Skeletal muscle satellite cell (primary cell): Measurements from ENCODE around the gene KDM4C.

Experiments
- H3K27me3 ChIP-seq: 2 replicates; pipeline ENCODE4 v1.7.0; 2013; ENCODE audit warnings: low read length; ENCODE audit not compliant: control insufficient read depth, insufficient read depth
- H3K36me3 ChIP-seq: 2 replicates; pipeline ENCODE4 v1.7.0; 2013; ENCODE audit warnings: mild to moderate bottlenecking, control low read depth, low read length; ENCODE audit not compliant: insufficient read depth
- H3K4me1 ChIP-seq: 2 replicates; pipeline ENCODE4 v1.7.0; 2013; ENCODE audit warnings: low read length; ENCODE audit not compliant: control insufficient read depth, insufficient read depth
- H3K4me2 ChIP-seq: 2 replicates; pipeline ENCODE4 v1.7.0; 2013; ENCODE audit warnings: mild to moderate bottlenecking, low read length
- H3K4me3 ChIP-seq: 2 replicates; pipeline ENCODE4 v1.7.0; 2013; ENCODE audit warnings: low read length
- H3K9ac ChIP-seq: 2 replicates; pipeline ENCODE4 v1.7.0; 2013; ENCODE audit warnings: mild to moderate bottlenecking, low read depth, low read length, moderate library complexity
- H3K9me3 ChIP-seq: replicated peaks from 2 replicates; pipeline ENCODE4 v1.7.0; 2013; ENCODE audit warnings: mild to moderate bottlenecking, control low read depth, low read length

Gene KDM4C

DNA sequence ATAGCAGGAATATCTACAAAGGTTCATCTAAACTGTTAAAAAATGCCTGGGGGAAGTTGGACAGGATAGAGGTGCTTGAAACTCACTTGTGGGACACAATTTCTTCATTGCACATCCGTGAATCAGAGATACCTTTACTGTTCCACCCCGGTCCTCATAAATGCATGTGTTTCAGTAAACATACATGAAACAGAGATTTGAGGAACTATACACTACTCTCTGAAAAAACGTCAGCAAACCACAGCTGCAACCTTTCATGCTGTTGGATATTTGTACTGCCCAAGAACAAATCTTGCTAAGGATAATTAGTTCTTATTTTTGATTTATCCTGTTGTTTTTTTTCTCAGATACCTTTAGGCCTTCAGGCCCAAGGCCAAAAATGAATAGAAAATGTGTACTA lies 337.3 kb downstream of the KDM4C start:
- Histone ChIP-seq H3K4me2 (no peak overlapping the region), H3K9me3 (no peaks in the 10 kb centered on the region), H3K4me1 (peaks cover 13% of the 10 kb centered on the region), H3K9ac (no peak overlapping the region), H3K4me3 (no peak overlapping the region), H3K36me3 (no peaks in the 10 kb centered on the region), H3K27me3 (no peaks in the 10 kb centered on the region)

DNA sequence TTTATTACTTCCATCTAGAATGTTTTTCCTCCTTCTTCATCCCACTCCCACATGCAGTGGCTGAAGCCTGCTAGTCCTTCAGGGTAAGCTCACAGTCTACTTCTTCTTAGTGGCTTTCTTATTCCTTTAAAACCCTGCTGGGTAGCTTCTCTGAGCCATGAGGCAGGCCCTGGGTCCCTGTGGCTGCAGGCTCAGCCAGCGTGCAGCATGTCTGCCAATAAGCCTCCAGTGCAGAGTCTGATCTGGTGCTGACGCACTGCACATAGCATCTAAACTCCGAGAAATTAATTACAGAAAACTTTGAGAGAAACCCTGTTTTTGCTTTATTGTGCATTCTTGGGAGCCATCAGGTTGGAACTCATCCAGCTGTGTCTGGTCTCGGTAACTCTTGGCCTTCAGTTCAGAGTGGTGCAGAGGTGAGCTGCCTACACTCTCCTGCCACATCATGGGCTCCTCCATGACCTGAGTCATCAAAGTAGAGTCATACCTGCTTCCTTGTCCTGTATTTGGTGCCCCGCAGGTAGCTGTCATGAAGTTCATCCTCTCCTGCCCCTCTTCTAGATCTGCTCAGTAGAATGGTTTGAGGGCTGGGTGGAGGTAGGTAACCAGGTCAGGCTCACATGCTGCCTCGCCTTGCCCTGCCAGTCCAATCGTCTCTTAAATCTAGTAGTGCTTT lies 339.4 kb downstream of the KDM4C start:
- H3K9me3 ChIP-seq: no peaks in the 10 kb centered on the region
- H3K36me3 ChIP-seq: no peaks in the 10 kb centered on the region
- peaks cover 13% of the 10 kb centered on the region for H3K4me1 ChIP-seq
- no peak overlapping the region for H3K4me2 ChIP-seq
- H3K27me3 ChIP-seq: no peaks in the 10 kb centered on the region
- H3K9ac ChIP-seq: no peak overlapping the region
- H3K4me3 ChIP-seq: no peak overlapping the region

DNA sequence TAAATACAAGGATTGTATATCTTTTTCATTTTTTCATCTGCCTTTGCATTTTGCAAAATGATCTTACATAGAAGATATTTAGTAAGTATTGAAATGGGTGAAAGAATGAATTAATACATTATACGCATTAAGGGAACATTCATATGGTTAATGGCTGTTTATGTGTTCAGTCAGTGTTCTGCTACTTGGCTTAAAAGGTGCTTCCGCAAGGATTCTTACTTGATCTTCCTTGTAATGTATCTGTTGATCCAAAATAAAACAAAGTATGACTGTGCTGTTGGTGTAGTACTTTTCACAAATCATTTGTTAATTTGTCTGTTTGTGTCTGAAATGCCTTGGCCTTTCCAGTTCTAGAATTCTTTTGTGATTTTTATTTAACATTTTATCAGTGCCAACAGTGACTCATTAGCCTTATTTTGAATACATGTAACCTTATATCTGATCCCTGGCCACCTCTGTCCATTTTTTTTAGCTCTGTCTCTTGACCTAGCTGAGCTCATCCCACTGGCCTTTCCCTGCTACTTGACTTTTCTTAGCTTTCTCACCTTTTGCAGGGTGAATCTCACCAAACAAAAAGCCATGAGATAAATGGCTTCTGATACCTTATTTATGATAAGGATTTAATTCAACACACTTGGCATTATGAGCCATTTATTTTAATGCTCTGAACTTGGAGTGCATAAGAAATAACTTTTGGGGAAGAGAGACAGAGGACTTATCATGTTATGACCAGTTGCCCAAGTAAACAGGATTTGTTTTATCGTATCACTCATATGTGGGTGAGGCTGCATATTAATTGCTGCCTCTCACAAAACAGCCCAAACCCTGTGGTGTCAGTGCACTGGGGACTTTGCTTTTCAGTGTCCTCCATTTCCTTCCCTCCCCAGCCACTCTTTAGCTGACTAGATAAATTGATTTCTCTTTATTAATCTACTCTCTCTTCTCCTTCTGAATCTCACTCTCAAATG lies 340.3 kb downstream of the KDM4C start:
- no peak overlapping the region for H3K9ac ChIP-seq
- no peak overlapping the region for H3K4me3 ChIP-seq
- H3K4me2 ChIP-seq: no peak overlapping the region
- peaks cover 13% of the 10 kb centered on the region for H3K4me1 ChIP-seq
- no peaks in the 10 kb centered on the region for H3K36me3 ChIP-seq
- H3K9me3 ChIP-seq: no peaks in the 10 kb centered on the region
- H3K27me3 ChIP-seq: no peaks in the 10 kb centered on the region

DNA sequence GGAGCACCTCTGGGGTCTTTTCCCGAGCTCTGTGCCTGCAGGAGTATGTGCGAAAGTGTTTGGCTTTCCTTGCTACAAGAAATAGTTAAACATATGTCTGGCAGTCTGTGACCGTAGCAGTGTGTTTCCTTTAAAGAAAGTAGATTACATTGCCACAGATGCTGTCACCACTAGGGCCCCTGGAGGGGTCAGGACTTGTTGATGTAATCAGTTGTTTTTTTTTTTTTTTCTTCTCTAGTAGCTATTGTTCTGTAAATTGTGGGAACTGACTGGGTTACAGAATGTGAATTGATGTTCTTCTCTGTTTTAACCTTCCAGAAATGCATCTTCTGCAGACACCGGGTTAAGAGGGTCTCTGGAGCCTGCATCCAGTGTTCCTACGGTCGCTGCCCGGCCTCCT lies 345.6 kb downstream of the KDM4C start:
- Histone ChIP-seq H3K4me2 (no peak overlapping the region), H3K9ac (no peak overlapping the region), H3K27me3 (no peaks in the 10 kb centered on the region), H3K4me1 (peaks cover 2% of the 10 kb centered on the region), H3K9me3 (no peaks in the 10 kb centered on the region), H3K36me3 (peaks cover 11% of the 10 kb centered on the region), H3K4me3 (no peak overlapping the region)

DNA sequence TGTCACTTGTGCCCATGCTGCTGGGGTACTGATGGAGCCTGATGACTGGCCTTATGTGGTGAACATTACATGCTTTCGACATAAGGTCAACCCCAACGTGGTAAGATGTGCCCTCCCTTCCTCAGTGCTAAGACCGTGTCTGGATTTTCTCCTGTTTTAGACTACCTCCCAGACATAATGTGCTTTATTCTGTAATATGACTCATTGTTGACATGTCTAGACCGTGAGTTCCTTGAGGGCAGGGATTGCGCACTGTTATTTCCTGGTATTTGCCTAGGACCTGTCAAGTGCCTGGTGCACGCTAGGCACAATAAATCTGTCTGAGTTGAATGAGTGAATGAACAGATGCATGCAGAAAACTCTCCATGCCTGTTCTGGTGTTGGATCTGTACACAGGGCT lies 346.0 kb downstream of the KDM4C start:
- H3K4me1 ChIP-seq: no peaks in the 10 kb centered on the region
- peaks cover 11% of the 10 kb centered on the region for H3K36me3 ChIP-seq
- H3K9ac ChIP-seq: no peak overlapping the region
- H3K4me3 ChIP-seq: no peak overlapping the region
- H3K4me2 ChIP-seq: no peak overlapping the region
- no peaks in the 10 kb centered on the region for H3K9me3 ChIP-seq
- H3K27me3 ChIP-seq: no peaks in the 10 kb centered on the region

DNA sequence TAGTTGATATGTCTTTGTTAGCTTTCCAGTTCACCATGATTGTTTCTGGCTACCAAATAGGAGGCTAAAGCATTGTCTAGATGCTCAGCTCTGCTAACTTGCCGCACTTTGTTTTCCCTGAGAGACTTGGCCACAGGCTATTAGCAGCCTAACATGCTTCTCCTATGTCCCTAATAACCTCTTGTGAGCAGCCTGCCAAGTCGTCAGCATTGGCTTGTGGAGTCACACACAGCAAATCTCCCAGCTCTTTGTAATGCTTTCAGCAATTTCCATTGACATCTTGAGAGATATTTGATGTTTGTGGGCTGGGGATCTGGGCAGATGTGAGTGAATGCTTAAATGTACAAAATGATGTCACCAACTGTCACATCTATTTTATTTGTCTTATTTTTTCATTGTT lies 346.9 kb downstream of the KDM4C start:
- Histone ChIP-seq H3K9ac (no peak overlapping the region), H3K36me3 (peaks cover 11% of the 10 kb centered on the region), H3K4me2 (no peak overlapping the region), H3K9me3 (no peaks in the 10 kb centered on the region), H3K27me3 (no peaks in the 10 kb centered on the region), H3K4me1 (no peaks in the 10 kb centered on the region), H3K4me3 (no peak overlapping the region)

DNA sequence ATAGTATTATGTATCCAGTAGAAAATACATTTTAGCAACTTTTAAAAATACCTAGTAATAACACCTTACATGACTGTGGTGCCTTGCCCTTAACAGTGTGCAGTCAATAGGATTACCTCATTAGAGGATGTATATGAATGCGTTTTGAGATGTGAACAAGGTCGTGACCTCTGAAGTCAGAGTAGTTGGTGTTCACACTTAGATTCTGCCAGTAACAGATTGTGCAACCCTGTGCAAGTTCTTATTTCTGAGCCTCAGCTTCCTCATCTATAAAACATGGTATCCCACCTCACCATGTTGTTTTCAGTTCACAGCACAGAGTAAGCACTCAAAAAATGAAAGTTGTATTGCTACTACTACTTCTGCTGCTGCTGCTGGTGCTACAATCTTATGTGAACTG lies 347.3 kb downstream of the KDM4C start:
- H3K27me3 ChIP-seq: no peaks in the 10 kb centered on the region
- H3K4me3 ChIP-seq: no peak overlapping the region
- H3K36me3 ChIP-seq: peaks cover 11% of the 10 kb centered on the region
- no peak overlapping the region for H3K4me2 ChIP-seq
- H3K9me3 ChIP-seq: no peaks in the 10 kb centered on the region
- no peak overlapping the region for H3K9ac ChIP-seq
- no peaks in the 10 kb centered on the region for H3K4me1 ChIP-seq

DNA sequence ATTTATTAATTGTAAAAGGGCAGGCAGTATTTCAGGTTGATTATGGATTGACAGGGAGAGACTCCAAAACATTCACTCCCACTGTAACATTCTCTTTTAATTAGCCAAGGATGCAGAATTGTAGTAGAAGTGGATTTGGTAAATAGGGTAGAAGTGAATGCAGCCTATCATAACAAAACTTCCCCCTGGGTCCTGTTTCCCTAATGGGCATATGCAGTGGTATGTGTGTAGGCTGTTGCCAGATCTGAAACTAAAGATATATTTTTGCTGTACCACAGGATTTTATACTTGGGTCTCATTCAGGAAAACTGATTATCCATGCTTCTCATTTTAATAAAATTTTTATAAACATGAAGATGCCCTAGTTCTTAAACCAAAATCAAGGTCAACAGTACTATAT lies 351.2 kb downstream of the KDM4C start:
- Histone ChIP-seq H3K9me3 (no peaks in the 10 kb centered on the region), H3K36me3 (peaks cover 8% of the 10 kb centered on the region)

DNA sequence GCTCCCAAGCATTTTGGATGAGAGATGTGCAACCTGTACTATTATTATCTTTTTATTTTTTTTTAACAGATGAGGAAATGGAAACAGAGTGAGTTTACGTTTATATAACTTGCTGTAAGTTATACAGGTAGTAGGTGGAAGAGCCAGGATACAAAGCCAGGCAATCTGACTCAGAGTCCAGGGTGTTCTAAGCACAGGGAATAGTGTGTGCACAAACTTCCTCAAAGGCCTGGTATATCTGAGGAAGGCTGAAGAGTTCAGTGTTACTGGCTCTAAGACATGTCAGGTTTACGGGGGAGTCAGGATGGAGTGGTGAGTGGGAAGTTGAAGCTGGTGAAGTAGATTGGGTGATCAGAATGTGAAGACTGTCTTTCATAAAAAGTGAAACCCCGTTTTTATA lies 353.6 kb downstream of the KDM4C start:
- no peaks in the 10 kb centered on the region for H3K36me3 ChIP-seq
- no peak overlapping the region for H3K4me3 ChIP-seq
- no peaks in the 10 kb centered on the region for H3K27me3 ChIP-seq
- H3K9me3 ChIP-seq: no peaks in the 10 kb centered on the region
- no peaks in the 10 kb centered on the region for H3K4me1 ChIP-seq
- H3K4me2 ChIP-seq: no peak overlapping the region
- H3K9ac ChIP-seq: no peak overlapping the region

More for the DNA sequence above, 351.2 kb downstream of the KDM4C start:
- Histone ChIP-seq H3K9ac (no peak overlapping the region), H3K27me3 (no peaks in the 10 kb centered on the region), H3K4me1 (no peaks in the 10 kb centered on the region), H3K4me2 (no peak overlapping the region), H3K4me3 (no peak overlapping the region)

DNA sequence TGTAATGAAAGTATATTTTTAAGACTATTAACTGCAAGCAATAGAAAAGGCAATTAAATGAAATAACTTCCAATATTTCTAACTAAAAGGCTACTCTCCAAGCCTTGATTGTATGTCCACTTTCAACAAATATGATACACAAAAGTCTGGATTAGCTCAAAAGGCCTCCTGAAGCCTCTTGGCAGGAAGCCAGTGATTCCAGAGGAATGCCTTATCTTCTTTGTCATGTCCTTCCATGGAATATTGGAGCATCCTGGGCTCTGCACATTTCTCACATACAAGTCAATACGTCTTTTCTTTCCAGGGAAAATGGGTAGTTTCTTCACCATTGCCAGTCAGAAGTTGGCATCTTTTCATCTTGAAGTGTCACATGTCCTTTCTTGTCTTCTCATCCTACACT lies 357.8 kb downstream of the KDM4C start:
- Histone ChIP-seq H3K4me2 (no peak overlapping the region), H3K4me1 (no peaks in the 10 kb centered on the region), H3K9ac (no peak overlapping the region), H3K27me3 (no peaks in the 10 kb centered on the region), H3K9me3 (no peaks in the 10 kb centered on the region), H3K36me3 (no peaks in the 10 kb centered on the region), H3K4me3 (no peak overlapping the region)

DNA sequence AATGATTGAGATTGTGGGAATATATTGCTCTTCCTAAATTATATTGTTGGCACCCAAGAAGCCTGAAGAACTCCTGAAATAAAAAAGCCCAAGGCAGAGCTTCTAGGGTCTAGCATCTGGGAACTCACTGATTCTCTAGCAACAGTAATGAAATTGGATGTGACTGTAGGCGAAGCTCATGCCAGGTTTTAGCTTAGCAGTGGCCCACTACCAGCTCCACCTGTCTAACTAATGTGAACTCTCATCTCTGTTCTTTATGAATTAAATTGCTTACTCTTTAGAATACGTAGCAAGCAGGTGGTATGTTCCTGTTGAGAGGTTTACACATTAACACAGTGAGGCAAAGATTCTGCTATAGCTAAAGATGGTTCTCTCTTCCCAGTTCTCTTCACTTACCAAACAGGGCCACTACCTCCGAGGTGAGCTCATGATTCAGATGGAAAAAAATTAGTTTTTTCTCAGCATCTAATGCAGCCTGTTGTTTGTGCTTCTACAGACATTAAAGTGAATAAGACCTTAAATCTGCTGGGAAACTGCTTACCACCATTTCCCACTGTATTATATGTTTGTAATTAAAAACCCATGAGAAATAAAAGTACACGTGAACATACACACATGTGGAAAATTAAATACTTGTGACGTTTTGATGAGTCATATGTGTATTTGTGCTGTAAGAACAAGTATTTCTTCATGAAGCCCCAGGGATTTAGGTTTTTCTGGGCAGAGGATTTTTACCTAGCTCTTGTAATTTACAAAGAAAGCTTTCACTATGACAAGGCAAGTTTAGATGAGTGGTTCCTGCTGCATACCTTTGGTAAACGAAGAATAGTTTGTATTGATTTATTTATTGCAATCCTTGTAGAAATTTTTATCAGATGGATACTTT lies 360.1 kb downstream of the KDM4C start:
- H3K4me2 ChIP-seq: no peak overlapping the region
- no peaks in the 10 kb centered on the region for H3K36me3 ChIP-seq
- no peaks in the 10 kb centered on the region for H3K4me1 ChIP-seq
- H3K9ac ChIP-seq: no peak overlapping the region
- H3K4me3 ChIP-seq: no peak overlapping the region
- H3K27me3 ChIP-seq: no peaks in the 10 kb centered on the region
- H3K9me3 ChIP-seq: no peaks in the 10 kb centered on the region
